ENCODE data around the gene CDS2.

Gene CDS2

GRCh38 chr20:5119435-5120184 is 7.2 kb upstream of the CDS2 start, which contains the start of gene PCNA:
TSS of gene PCNA (minus strand) at chr20:5119958. CDS start at chr20:5119798, 160 bp downstream.
- DNase-seq: peak; percentile 94 to 96

GRCh38 chr20:5120185-5120476 is 6.7 kb upstream of the CDS2 start:
- DNase-seq: no peak

- DNase-seq: no peak
Measured at GRCh38 chr20:5122873-5123260, 3.9 kb upstream of the CDS2 start.

- DNase-seq: peak; percentile 48 to 55
Measured at GRCh38 chr20:5127204-5127858, 523 bp downstream of the CDS2 start.

- no peak for DNase-seq
Measured at GRCh38 chr20:5127859-5128424, 1.1 kb downstream of the CDS2 start.

- no peak for DNase-seq
Measured at GRCh38 chr20:5128886-5129285, 2.1 kb downstream of the CDS2 start.

- no peak for DNase-seq
Measured at GRCh38 chr20:5131502-5131901, 4.7 kb downstream of the CDS2 start.

- no peak for DNase-seq
Measured at GRCh38 chr20:5133998-5134397, 7.2 kb downstream of the CDS2 start.

- DNase-seq: no peak
Measured at GRCh38 chr20:5135363-5136012, 8.7 kb downstream of the CDS2 start.

GRCh38 chr20:5136096-5136495 is 9.3 kb downstream of the CDS2 start:
- DNase-seq: no peak

- no peak for DNase-seq
Measured at GRCh38 chr20:5140195-5140594, 13.4 kb downstream of the CDS2 start.

- no peak for DNase-seq
Measured at GRCh38 chr20:5141615-5142014, 14.8 kb downstream of the CDS2 start.

GRCh38 chr20:5143851-5144250 is 17.0 kb downstream of the CDS2 start:
- DNase-seq: no peak

- DNase-seq: no peak
Measured at GRCh38 chr20:5145365-5146098, 18.7 kb downstream of the CDS2 start.

GRCh38 chr20:5146099-5146668 is 19.4 kb downstream of the CDS2 start:
- DNase-seq: no peak

- no peak for DNase-seq
Measured at GRCh38 chr20:5146871-5147592, 20.2 kb downstream of the CDS2 start.

- DNase-seq: no peak
Measured at GRCh38 chr20:5148581-5148980, 21.8 kb downstream of the CDS2 start.

GRCh38 chr20:5149892-5150225 is 23.1 kb downstream of the CDS2 start:
- DNase-seq: no peak

- DNase-seq: no peak
Measured at GRCh38 chr20:5150226-5151076, 23.6 kb downstream of the CDS2 start.

GRCh38 chr20:5153152-5153467 is 26.3 kb downstream of the CDS2 start:
- DNase-seq: no peak
